Duodenal mucosa (tissue), 2 donors: ENCODE measurements around the gene GBX2.

ENCODE experiments used
- H3K27ac ChIP-seq: one replicate; pipeline ENCODE4 v1.7.0; 2013; ENCODE audit warnings: low read depth, low read length
- H3K27me3 ChIP-seq, 2 donors: one replicate each; pipeline ENCODE4 v1.7.0; 2013; ENCODE audit warnings: low read length in 2 of 2, control low read depth in 1 of 2; ENCODE audit not compliant: insufficient read depth in 2 of 2, control insufficient read depth in 1 of 2
- H3K36me3 ChIP-seq, 2 donors: one replicate each; pipeline ENCODE4 v1.7.0; 2013; ENCODE audit warnings: low read length in 2 of 2, control low read depth in 1 of 2; ENCODE audit not compliant: insufficient read depth in 2 of 2, control insufficient read depth in 1 of 2
- H3K4me1 ChIP-seq, 2 donors: one replicate each; pipeline ENCODE4 v1.7.0; 2013; ENCODE audit warnings: low read length in 2 of 2, control low read depth in 1 of 2; ENCODE audit not compliant: insufficient read depth in 2 of 2, control insufficient read depth in 1 of 2
- H3K4me3 ChIP-seq, 2 donors: one replicate each; pipeline ENCODE4 v1.7.0; 2013; ENCODE audit warnings: low read length in 2 of 2, low read depth in 1 of 2
- H3K9ac ChIP-seq, 2 donors: one replicate each; pipeline ENCODE4 v1.7.0; 2013; ENCODE audit warnings: low read length in 2 of 2, low read depth in 1 of 2
- H3K9me3 ChIP-seq, 2 donors: one replicate each; pipeline ENCODE4 v1.7.0; 2013; ENCODE audit warnings: low read length in 2 of 2, control low read depth in 1 of 2; ENCODE audit not compliant: control insufficient read depth in 1 of 2

GBX2 gene

DNA sequence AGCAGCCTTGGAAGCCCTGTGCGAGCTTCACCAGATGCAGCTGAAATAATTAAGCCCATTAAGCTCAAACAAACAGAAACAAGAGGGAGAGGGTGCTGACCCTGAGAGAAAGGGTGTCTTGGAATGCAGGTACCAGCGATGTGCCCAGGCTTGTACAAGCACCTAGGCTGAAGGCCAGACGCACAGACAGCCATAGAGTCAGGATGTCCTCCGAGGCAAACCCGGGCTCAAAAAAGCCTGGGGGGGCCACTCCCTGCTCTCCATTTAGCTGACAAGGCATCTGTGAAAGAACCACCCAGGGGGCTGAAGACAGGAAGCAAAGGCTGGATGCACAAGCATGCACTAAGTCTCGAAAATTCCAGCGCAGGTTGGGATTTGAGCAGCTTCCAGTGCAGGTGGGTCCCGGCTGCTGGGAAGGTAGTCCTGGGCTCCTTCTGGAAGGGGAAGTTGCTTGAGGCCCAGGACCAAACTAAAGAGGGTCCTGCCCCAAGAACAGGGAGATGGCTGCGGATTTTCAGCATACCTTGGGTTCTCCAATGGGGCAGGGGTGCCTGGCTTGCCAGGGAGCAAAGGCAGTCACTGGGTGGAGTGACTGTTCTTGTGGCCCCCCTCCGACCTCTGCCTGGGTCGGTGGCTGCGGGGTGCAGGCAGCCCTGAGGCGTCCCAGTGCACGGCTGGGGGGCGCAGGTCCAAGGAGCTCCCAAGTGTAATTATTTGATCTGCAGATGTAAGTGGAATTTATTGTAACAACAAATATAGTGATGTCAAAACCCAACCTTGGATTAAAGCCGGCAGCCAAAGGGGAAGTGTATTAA lies 5.9 kb downstream of the GBX2 start:
- no peak overlapping the region for H3K27ac ChIP-seq
- no peaks in the 10 kb centered on the region for H3K36me3 ChIP-seq
- H3K27me3 ChIP-seq = peaks cover 90 to 95% of the 10 kb centered on the region in 2 donors
- H3K4me3 ChIP-seq = no peak overlapping the region
- H3K9ac ChIP-seq = no peak overlapping the region
- peaks cover 8 to 14% of the 10 kb centered on the region in 2 donors for H3K4me1 ChIP-seq
- no peaks in the 10 kb centered on the region for H3K9me3 ChIP-seq

DNA sequence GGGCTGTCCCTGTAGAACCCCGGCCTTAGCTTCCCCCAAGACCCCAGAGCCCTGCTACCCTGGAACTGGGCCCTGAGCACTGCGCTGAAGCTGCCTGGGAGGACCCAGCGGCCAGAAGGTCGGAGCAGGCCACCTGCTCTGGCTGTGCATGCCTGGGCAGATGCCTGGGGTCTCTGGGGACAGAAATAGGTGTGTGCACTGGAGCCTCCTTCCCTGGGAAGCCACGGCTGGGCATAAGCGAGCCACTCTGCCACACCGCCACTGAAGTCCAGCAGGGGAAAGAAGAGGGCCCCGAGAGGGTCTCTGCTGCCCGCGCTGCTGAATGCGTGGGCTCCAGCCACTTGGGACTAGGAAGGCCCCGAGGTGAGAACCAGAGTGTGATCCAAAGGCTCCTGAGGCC lies 6.7 kb downstream of the GBX2 start:
- peaks cover 8 to 9% of the 10 kb centered on the region in 2 donors for H3K4me1 ChIP-seq
- no peak overlapping the region for H3K27ac ChIP-seq
- H3K27me3 ChIP-seq = peaks cover 85 to 94% of the 10 kb centered on the region in 2 donors
- no peak overlapping the region for H3K9ac ChIP-seq
- H3K36me3 ChIP-seq = no peaks in the 10 kb centered on the region
- no peak overlapping the region for H3K4me3 ChIP-seq
- H3K9me3 ChIP-seq = no peaks in the 10 kb centered on the region

DNA sequence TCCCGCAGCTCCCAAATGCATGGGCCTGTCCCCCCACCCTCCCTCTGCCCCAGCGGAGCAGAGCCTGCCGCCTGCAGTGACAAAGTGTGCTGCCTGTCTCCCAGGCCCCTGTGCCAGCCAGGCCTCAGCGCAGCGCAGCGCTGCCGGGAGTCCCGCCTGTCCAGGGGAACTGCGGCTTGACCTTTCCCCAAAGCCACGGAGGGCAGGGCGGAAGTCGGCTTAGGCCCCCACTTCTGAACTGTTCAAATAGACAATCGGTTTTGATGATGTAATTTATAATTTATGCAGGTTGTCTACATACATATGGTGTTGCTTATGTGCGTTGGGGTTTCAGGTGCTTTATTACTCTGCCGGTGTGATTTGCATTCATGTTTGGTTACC lies 7.1 kb downstream of the GBX2 start:
- peaks cover 81 to 89% of the 10 kb centered on the region in 2 donors for H3K27me3 ChIP-seq
- H3K4me3 ChIP-seq = no peak overlapping the region
- H3K4me1 ChIP-seq = peaks cover 5 to 8% of the 10 kb centered on the region in 2 donors
- H3K9me3 ChIP-seq = no peaks in the 10 kb centered on the region
- no peaks in the 10 kb centered on the region for H3K36me3 ChIP-seq
- H3K9ac ChIP-seq = no peak overlapping the region
- no peak overlapping the region for H3K27ac ChIP-seq

DNA sequence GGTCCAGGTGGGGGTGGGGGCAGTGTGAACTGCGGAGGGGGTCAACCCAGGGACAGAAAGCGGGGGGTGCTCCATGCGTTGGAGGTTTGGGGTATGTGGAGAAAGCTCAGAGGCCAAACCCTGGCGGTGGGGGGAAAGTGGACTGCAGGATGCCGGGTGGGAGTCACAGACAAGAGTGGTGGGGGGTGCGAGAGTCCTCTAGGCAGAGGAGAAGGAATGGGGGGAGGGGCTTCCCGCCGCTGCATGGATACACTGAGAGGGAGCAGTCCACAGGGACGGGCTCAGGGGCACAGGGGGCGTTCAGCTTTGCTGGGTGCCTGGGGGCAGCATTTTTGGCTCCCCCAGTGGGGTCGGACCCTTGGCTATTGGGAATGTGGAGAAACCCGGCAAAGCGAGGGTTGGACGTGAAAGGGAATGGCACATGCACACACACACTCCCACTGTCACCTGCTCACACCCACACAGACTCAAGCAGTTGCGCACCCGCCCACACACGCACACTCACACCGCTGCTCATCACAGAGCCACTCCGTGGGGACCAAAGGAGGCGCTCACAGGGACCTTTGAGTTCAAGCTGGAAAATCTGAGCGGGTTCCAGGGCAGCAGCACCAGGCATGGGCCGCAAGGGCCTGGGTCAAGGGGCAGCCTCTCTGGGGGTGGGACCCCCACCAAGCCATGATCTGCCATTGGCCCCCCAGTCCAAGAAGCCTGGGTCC lies 7.7 kb downstream of the GBX2 start:
- H3K9ac ChIP-seq = no peak overlapping the region
- H3K36me3 ChIP-seq = no peaks in the 10 kb centered on the region
- peaks cover 75 to 83% of the 10 kb centered on the region in 2 donors for H3K27me3 ChIP-seq
- no peaks in the 10 kb centered on the region for H3K9me3 ChIP-seq
- no peak overlapping the region for H3K4me3 ChIP-seq
- H3K4me1 ChIP-seq = peaks cover 2 to 8% of the 10 kb centered on the region in 2 donors
- H3K27ac ChIP-seq = no peak overlapping the region

DNA sequence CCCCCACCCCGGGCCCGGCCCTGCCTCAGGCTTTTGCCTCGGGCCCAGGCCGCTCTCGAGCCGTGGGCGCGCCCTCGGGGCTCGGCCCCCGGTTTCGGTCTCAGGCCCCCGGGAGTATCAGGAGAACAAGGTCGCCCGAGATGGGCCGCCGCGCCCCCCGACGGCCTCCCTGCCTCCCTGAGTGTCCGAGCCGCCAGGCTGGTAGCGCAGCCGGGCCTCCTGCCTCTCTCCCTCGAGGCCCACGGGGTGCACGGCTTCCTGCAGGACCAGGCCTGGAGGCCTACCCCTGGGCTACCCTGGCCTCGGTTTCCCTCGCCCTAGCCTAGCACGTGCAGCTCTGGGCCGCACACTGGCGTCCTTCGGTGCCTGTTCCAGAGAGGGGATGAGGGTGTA lies 8.4 kb downstream of the GBX2 start:
- no peaks in the 10 kb centered on the region for H3K9me3 ChIP-seq
- H3K4me3 ChIP-seq = no peak overlapping the region
- peaks cover 2 to 8% of the 10 kb centered on the region in 2 donors for H3K4me1 ChIP-seq
- H3K9ac ChIP-seq = no peak overlapping the region
- no peaks in the 10 kb centered on the region for H3K36me3 ChIP-seq
- no peak overlapping the region for H3K27ac ChIP-seq
- peaks cover 68 to 76% of the 10 kb centered on the region in 2 donors for H3K27me3 ChIP-seq

DNA sequence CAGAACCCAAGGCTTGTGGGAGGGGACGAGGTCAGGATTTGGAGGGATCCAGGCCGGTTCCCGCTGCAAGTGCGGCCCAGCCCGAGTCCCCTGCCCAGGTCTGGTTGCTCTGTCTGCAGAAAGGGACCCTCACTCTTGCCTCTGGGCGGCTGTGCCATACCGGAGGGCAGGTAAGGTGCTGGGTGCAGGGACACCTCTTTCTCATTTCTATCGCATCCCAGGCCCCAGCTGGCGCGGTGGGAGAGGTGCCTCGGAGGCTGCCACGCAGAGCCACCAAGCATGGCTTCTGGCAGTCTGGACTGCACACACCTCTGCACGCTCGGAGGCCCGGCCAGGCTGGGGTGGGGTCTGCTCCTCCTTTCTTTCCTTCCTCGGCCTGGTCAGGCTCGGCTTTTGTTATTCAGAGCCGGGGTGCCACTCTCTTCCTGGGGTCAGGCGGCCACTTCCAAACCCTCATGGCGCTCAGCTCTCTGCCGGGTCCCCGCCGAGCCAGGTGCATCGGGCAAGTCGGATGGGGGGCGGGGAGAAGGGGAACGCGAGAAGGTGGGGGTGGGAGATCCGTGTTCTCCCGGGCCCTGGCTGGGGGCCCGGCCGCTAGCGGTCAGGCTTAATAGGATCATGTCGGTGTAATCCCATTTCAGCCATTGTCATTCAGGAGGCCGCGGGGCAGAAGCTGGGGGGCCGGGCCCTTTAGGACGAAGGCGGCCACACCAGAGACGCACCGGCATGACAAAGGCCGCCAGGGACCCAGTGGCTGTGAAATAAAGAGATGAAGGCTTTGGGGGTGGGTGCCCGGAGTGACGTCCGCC lies 9.0 kb downstream of the GBX2 start:
- Histone ChIP-seq H3K9me3 (no peaks in the 10 kb centered on the region), H3K27me3 (peaks cover 62 to 70% of the 10 kb centered on the region in 2 donors), H3K4me3 (no peak overlapping the region)

DNA sequence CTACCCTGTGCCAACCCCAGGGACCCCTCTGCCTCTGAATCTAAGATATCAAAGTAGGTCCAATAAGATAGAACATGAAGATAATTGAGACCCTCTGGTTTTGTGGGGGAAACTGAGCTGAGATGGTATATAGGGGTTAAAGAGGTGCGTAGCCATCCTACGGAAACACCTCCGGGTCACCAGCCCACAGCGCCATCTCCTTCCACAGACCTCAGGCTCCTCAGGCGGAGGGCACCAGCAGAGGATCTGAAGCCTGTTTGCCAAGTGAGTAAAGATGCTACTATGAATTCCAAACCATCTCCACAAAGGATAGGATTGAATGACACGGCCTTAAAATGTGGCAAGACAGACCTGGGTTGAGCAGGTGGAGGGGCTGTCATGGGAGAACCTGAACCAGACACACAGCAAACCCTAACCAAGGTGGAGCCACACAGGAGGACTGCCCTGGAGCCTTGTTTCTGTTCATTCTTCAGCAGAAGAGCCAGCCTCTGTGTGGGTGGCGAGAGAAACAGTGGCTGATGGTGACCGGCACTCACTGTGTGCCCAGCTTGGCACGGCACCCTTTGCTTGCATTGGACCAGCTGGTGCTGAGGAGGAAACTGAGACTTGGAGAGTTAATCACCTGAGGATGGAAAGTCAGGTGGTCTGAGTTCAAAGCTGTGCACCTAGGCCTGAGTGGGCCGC lies 10.2 kb downstream of the GBX2 start:
- H3K4me1 ChIP-seq = no peaks in the 10 kb centered on the region
- no peaks in the 10 kb centered on the region for H3K9me3 ChIP-seq
- no peaks in the 10 kb centered on the region for H3K36me3 ChIP-seq
- no peak overlapping the region for H3K4me3 ChIP-seq
- H3K9ac ChIP-seq = no peak overlapping the region
- peaks cover 52 to 58% of the 10 kb centered on the region in 2 donors for H3K27me3 ChIP-seq
- H3K27ac ChIP-seq = no peak overlapping the region

More for the DNA sequence above, 9.0 kb downstream of the GBX2 start:
- Histone ChIP-seq H3K27ac (no peak overlapping the region), H3K9ac (no peak overlapping the region), H3K4me1 (peaks cover 2 to 4% of the 10 kb centered on the region in 2 donors), H3K36me3 (no peaks in the 10 kb centered on the region)

DNA sequence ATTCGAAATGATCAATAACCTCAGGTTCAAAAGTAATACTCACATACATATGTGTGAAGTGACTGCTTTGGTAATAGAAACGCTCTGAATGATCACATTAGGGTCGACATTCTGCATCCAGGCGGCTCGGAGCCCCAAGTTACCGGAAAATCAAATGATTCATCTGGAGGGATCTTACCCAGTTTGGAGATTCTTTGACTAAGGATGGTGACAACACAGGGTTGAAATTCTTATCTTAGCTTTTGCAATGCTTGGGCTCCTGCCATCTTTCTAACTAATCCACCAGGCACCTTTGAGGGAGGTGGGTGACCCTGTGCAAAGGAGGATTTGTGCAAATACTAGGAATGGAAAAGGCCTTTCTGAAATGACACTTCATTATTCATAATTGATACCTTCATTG lies 10.8 kb downstream of the GBX2 start:
- no peaks in the 10 kb centered on the region for H3K9me3 ChIP-seq
- no peaks in the 10 kb centered on the region for H3K36me3 ChIP-seq
- no peak overlapping the region for H3K27ac ChIP-seq
- no peaks in the 10 kb centered on the region for H3K4me1 ChIP-seq
- peaks cover 46 to 52% of the 10 kb centered on the region in 2 donors for H3K27me3 ChIP-seq
- no peak overlapping the region for H3K4me3 ChIP-seq
- no peak overlapping the region for H3K9ac ChIP-seq

DNA sequence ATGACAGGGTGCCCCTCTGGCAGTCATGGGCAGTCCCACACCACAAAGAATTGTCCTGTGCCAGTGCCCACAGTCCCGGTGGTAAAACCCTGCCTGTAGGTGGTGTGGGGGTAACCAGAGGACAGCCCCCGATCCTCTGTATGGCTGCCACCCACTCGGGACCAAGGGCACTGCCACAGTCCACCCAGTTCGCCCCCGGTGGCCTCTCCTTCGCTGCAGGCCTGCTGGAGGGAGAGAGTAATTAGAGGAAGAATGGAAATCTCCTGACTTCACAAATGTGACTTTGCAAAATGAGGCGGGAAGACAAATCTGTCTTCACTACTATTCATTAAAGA lies 11.4 kb downstream of the GBX2 start:
- Histone ChIP-seq H3K27ac (no peak overlapping the region), H3K4me3 (no peak overlapping the region), H3K27me3 (peaks cover 40 to 46% of the 10 kb centered on the region in 2 donors), H3K9me3 (no peaks in the 10 kb centered on the region), H3K9ac (no peak overlapping the region), H3K36me3 (no peaks in the 10 kb centered on the region), H3K4me1 (no peaks in the 10 kb centered on the region)
